GM18870 (cell line): Measurements from ENCODE around the gene RGS7.

Source experiments
- ATAC-seq: cut with Tn5 transposase; IDR thresholded peaks from one replicate; pipeline ENCODE4 v1.9.1; 2021; ENCODE audit warnings: moderate library complexity; ENCODE audit not compliant: unreplicated experiment

The RGS7 gene

DNA sequence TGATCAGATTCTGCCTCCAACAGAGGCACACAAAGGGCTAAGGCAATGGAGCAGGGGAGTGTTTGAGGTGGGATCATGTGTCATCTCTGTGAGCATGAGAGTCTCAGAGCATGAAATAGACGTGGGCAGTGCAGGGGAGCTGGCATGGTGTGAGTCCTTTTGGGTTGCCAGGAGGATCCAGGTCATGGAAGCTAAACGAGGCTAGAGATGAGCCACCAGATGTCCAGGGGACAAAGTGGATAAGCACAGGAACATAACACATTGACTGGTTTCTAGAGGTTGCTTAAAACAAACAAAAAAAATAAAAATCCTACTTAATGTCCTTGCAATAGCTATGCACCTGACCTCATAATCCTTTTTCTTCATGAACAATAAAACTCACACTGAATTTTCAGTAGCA is 490.3 kb downstream of the RGS7 start:
- ATAC-seq, result no peak

- no peak for ATAC-seq
Measured at GRCh38 chr1:240860023-240860422, 497.0 kb downstream of the RGS7 start.

GRCh38 chr1:240854367-240854766 is 502.6 kb downstream of the RGS7 start:
- no peak for ATAC-seq

GRCh38 chr1:240847325-240847724 is 509.7 kb downstream of the RGS7 start:
- no peak for ATAC-seq

DNA sequence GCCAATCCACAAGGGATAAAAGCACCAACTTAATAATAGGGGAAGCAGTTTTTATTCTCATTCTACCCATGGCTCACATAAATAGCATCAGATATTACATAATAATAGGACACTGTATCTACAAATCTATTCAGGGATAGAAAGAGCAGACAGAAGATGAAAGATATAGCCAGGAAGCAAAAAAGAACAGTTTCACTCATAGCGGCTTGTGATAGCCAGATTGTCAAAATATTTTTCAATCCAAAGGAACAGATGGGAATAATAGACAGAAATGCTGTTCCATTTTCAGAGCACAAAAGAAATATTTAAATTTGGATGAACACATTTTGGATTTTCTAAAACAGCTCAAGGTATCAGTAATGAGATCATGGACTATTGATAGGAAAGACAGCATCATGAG is 512.5 kb downstream of the RGS7 start:
- no peak for ATAC-seq

DNA sequence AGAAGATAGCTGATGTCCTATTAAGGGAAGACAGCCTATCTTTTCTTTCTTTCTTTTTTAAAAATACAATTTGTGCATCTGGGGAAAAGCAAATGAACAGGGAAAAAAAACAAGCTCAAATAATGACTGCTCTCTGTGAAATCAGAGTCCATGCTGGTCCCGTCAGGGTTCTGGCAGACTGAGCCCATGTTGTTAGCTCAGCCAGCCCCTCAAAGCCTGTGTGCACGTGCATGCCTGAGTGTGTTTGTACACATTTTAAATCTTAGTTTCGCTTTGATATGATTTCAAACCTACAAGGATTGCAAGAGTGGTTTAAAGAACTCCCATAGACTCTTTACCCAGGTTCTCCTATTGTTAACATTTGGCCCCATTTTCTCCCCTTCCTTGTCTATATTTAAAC is 513.2 kb downstream of the RGS7 start:
- no peak for ATAC-seq

GRCh38 chr1:240836271-240836670 is 520.7 kb downstream of the RGS7 start:
- ATAC-seq, result no peak

DNA sequence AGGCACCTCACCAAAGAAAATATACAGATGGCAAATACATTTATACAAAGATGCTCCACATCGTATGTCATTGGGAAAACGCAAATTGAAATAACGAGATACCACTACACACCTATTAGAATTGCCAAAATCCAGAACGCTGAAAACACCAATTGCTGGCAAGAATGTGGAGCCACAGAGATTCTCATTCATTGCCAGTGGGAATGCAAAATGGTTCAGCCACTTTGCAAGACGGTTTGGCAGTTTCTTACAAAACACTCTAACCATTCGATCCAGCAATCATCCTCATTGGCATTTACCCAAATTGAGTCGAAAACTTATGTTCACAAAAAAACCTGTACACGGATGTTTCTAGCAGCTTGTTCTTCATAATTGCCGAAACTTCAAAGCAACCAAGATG is 521.7 kb downstream of the RGS7 start:
- ATAC-seq, result no peak

DNA sequence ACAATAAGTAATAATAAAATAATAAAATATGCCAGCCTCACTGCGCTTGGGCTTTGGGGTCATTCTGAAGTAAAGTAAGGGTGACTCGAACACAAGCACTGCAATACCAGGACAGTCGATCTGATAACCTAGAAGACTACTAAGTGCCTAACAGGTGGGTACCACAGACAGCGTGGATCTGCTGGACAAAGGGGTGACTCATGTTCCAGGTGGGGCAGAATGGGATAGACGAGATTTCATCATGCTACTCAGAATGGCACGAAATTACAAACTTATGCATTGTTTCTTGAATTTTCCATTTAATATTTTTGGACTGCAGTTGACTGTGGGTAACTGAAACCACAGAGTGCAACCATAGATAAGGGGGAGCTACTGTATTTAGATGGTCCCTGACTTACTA is 523.9 kb downstream of the RGS7 start:
- ATAC-seq, result no peak

DNA sequence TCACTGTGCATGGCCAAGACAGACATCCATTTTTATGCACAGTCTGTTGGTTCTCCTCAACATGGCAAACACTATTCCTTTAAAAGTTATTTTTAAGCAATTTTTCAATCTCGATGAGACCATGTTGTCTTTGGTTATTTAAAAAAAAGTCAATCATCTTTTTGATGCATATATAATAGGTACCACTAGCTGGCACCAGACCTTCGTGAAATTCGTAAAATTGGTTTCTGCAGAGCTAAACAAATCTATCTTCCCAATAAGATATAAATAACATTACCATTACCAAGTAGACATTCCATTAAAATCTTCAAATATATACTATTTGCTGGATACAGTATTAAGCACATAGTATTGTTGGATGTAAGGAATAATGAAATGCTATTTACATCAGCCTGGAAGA is 525.1 kb downstream of the RGS7 start:
- no peak for ATAC-seq

GRCh38 chr1:240831191-240831631 is 525.8 kb downstream of the RGS7 start:
- no peak for ATAC-seq

GRCh38 chr1:240829487-240829886 is 527.5 kb downstream of the RGS7 start:
- no peak for ATAC-seq

DNA sequence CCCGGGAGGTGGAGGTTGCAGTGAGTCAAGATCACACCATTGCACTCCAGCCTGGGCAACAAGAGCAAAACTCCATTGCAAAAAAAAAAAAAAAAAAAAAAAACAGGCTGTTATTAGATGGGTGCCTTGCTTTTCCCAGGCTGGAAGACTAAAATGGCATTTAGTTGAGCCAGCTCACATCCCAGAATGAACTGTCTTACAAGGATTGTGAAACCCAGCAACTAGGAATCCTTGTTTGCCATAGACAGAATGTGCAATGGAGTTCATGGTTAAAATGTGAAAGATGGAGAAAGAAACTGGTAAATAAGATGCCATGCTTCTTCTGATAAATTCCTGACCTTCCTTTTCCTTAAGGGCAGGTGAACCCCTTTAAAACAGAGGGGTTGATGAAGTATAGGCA is 529.2 kb downstream of the RGS7 start:
- ATAC-seq, result no peak

- ATAC-seq, result no peak
Measured at GRCh38 chr1:240824238-240824637, 532.8 kb downstream of the RGS7 start.

DNA sequence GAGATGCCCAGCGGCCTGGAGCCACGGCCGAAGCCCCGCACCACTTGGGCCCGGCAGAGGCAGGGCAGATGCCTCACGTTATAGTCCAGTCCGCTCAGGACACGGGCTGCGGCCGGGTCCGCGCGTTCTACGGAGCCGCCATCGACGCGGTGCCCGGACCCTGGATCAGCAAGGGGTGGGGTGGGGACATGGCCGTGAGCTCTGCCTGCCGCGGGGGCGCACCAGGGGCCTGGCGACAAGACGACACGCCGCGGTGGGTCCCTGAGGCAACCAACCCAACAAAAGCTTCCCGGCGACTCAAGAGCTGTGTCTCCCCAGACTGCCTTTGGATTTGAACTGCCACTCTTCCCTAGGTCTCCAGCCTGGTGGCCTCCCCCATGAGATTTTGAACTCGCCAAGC is 533.6 kb downstream of the RGS7 start:
- no peak for ATAC-seq

GRCh38 chr1:240821925-240822324 is 535.1 kb downstream of the RGS7 start:
- no peak for ATAC-seq

DNA sequence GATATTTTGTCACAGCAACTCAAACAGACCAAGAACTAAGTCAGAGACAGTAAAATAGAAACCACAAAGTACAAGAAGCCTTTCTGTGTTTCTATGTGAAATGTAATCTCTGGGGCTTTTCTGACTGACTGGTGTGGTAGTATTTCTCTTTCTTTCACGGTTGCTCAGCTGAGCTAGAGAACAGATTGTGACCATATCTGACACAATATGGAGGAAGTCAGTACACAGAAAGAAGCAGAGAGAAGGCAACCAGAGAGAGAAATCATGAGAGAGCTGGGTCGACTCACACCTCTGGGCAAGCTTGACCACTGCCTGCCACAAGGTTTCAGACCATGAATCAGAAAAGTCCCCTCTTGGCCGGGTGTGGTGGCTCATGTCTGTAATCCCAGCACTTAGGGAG is 536.2 kb downstream of the RGS7 start:
- ATAC-seq, result peak; percentile 76

- no peak for ATAC-seq
Measured at GRCh38 chr1:240816472-240816871, 540.5 kb downstream of the RGS7 start.

DNA sequence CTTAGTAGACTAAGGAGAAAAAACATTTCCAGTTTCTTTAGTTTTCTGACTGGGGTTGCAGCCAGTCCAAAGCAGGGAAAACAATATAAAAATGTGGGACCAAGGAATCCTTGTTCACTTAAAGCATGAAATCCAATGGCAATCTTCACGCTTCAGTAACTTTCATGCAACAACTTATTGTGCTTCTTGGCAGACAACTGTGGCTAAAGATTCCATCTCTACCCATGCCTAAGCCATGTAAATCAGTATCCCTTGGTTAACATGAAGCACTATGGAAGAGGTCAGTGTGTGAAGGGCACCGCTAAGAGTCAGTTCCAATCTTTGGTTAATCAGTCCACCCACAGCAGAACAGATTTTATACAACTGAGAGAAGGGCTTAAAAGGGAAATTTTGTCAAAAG is 543.3 kb downstream of the RGS7 start:
- no peak for ATAC-seq

DNA sequence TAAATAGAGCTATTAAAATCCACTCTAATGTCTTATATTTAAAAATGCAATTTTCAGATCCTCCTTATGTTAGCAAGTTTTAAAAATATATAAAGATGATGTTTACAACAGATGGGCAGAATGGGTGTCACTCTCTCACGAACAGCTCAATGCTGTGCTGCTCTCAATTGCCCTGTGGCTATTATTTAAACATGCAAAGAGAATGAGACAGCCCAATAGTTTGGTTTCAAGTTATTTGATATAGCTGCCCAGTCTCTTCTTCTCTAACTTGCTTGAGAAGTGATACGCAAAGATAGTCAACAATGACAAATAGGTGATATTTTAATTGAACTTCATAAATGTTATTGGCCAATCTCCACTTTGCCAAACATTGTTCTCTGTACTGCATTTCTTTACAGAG is 545.7 kb downstream of the RGS7 start:
- no peak for ATAC-seq

GRCh38 chr1:240808381-240808780 is 548.6 kb downstream of the RGS7 start:
- no peak for ATAC-seq

DNA sequence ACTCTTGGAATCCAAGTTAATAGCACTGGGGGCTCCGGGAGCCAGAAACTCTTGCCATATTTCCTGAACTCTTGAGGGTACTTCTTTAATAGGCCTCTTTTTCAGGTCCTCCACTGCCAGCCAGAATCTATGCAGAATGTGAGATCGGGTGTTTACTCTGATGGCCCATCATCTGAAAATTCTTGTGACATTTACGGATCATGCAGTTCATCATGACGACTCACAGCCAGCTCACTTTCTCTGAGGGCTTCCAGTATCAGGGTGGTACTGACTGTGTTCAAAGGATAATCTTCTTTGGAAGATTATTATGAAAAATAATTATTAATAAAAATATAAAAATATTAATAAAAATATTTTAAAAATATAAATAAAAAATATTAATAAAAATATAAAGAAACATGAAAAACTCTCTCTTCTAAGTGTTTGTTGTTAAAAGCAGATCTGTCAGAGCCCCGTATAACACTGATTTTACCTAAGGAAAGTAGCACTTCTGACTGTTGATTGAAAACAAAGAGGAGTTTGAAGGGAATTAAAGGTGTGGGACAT is 550.7 kb downstream of the RGS7 start:
- no peak for ATAC-seq

GRCh38 chr1:240804475-240804874 is 552.5 kb downstream of the RGS7 start:
- no peak for ATAC-seq

- ATAC-seq, result no peak
Measured at GRCh38 chr1:240803151-240803550, 553.9 kb downstream of the RGS7 start.
